ENCODE results near the gene SSX2IP.

SSX2IP gene

GRCh38 chr1:84711121-84711520 lies 20.9 kb upstream of the SSX2IP start:
- no peak for DNase-seq (ENCODE audit: low read depth in 2 of 3, low spot score in 2 of 3)

- DNase-seq (ENCODE audit: low read depth in 2 of 3, low spot score in 2 of 3) = no peak
Measured at GRCh38 chr1:84709131-84709530, 18.9 kb upstream of the SSX2IP start.

- DNase-seq (ENCODE audit: low read depth in 2 of 3, low spot score in 2 of 3) = no peak
Measured at GRCh38 chr1:84708031-84708430, 17.8 kb upstream of the SSX2IP start.

- no peak for DNase-seq (ENCODE audit: low read depth in 2 of 3, low spot score in 2 of 3)
Measured at GRCh38 chr1:84705513-84705912, 15.3 kb upstream of the SSX2IP start.

- no peak for DNase-seq (ENCODE audit: low read depth in 2 of 3, low spot score in 2 of 3)
Measured at GRCh38 chr1:84704872-84705417, 14.7 kb upstream of the SSX2IP start.

DNA sequence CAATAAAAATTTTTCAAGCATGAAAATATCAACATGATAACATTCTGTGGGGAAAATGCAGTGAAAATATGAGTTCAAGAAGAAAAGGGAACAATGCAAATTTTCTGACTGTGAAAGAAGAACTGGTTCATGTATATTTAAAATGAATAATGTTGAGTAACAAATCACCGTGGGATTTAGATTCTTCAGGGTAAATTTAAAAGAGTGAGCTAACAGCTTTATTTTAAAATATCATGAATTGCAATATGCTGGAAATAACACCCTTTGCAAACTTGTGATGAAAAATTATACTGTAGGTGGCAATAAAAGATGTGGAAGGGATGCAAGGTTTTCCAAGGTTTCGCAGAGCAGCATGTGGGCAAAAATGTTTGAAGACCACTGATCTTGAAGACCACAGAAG lies 13.2 kb upstream of the SSX2IP start:
- DNase-seq (ENCODE audit: low read depth in 2 of 3, low spot score in 2 of 3) = no peak

DNA sequence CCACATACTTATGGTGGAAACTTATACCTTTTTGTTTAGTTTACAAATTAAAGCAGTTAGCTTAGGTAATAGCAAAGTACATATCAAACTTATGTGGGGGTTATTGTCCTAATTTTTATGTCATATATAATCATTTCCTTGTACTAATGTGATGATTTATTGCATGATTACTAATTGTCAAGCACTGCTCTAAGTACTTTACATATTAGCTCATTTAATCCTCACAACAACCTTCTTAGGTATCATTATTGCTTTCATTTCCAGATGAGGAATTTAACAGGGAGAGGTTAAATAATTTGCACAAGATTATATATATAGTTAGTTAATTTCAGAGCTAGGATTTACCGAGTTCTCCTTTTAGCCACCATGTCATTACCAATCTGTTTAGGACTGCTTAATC lies 11.9 kb upstream of the SSX2IP start:
- DNase-seq (ENCODE audit: low read depth in 2 of 3, low spot score in 2 of 3) = no peak

GRCh38 chr1:84701376-84701775 lies 11.1 kb upstream of the SSX2IP start:
- no peak for DNase-seq (ENCODE audit: low read depth in 2 of 3, low spot score in 2 of 3)

DNA sequence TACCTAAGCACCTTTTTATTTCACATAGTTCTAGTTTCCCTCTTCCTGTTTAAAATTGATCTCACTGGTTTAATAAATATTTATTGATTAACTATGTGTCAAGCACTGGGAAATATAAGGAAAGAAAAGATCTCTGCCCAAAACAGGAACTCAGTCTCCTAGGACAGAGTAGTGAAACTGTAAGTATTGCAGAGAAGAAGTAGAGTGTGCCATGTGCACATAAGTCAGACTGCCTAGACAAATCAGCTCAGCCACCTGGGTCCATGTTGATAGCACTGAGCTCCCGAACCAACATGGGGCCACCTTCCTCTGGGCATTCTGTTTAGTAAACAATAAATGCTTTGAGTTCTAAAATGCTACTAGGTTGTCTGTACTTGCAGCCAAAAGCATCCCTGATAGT lies 9.8 kb upstream of the SSX2IP start:
- no peak for DNase-seq (ENCODE audit: low read depth in 2 of 3, low spot score in 2 of 3)

- DNase-seq (ENCODE audit: low read depth in 2 of 3, low spot score in 2 of 3) = no peak
Measured at GRCh38 chr1:84698151-84699110, 8.2 kb upstream of the SSX2IP start.

DNA sequence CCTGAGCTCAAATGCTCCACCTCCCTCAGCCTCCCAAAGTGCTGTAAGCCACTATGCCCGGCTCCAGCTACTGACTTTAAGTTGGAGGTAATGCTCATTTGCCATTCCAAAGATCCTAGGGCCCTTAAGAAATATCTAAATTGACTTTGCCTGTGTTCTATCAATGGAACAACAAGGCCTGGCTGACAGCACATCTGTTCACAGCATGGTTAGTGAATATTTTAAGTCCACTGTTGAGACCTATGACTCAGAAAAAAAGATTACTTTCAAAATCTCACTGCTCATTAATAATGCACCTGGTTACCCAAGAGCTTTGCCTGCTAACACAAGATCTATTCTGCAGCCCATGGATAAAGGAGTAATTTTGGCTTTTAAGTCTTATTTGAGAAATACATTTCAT lies 3.5 kb upstream of the SSX2IP start:
- no peak for DNase-seq (ENCODE audit: low read depth in 2 of 3, low spot score in 2 of 3)

DNA sequence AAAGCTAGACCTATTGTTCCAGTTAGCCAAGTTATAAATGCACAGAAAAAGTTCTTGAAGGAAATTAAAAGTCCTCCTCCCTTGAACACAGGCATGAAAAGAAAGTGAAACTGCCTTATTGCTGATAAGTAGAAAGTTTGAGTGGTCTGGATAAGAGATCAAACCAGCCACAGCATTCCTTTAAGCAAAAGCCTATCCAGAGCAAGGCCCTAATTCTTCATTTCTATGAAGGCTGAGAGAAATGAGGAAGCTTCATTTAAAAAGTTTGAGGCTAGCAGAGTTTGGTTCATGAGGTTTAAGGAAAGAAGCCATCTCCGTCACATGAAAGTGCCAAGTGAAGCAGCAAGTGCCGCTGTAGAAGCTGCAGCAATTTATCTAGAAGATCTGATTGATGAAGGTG lies 2.7 kb upstream of the SSX2IP start:
- no peak for DNase-seq (ENCODE audit: low read depth in 2 of 3, low spot score in 2 of 3)

DNA sequence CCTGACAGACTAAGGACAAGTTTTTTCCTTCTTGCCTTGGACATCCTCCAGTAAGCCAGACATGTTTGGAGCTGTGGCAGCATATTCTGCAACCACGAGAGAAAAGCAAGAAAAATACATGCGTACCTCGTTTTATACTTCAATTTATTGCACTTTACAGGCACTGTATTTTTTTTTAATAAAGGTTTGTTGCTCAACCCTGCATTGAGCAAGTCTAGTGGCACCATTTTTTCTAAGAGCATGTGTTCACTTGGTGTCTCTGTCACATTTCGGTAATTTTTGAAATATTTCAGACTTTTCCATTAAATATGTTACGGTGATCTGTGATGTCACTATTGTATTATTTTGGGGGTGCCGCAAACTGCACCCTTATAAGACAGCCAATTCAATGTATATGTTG lies 2.1 kb upstream of the SSX2IP start:
- no peak for DNase-seq (ENCODE audit: low read depth in 2 of 3, low spot score in 2 of 3)

DNA sequence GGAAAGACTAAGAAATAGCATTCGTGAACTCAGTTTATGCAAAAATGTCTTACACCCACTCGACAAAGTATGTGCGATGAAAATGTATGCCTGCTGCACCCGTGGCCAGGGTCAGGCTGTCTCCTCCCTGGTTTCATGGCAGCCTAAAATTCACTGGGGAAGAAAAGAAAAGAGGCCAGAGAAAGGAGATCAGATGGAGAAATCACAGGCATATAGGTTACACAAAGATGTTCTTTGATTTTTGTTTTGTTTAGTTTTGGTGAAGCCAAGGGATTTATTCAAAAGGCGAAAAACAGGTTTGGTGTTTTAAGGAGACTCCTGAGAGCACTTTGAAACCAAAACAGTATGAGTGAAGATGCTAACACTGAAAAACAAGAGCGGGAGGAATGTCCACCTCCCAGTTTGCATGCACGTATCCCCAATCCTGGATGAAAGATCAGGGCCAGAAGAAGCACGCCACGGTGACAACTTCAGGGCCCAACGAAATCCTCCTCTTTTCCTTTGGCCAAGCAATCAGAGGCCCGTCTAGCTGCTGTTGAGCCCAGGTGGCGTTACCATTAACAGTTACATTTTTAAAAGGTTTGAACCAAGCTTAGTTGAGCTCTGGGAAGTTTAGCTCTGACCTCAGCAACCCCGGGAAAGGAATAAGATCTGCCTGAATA lies 992 bp upstream of the SSX2IP start:
- DNase-seq (ENCODE audit: low read depth in 2 of 3, low spot score in 2 of 3) = no peak

DNA sequence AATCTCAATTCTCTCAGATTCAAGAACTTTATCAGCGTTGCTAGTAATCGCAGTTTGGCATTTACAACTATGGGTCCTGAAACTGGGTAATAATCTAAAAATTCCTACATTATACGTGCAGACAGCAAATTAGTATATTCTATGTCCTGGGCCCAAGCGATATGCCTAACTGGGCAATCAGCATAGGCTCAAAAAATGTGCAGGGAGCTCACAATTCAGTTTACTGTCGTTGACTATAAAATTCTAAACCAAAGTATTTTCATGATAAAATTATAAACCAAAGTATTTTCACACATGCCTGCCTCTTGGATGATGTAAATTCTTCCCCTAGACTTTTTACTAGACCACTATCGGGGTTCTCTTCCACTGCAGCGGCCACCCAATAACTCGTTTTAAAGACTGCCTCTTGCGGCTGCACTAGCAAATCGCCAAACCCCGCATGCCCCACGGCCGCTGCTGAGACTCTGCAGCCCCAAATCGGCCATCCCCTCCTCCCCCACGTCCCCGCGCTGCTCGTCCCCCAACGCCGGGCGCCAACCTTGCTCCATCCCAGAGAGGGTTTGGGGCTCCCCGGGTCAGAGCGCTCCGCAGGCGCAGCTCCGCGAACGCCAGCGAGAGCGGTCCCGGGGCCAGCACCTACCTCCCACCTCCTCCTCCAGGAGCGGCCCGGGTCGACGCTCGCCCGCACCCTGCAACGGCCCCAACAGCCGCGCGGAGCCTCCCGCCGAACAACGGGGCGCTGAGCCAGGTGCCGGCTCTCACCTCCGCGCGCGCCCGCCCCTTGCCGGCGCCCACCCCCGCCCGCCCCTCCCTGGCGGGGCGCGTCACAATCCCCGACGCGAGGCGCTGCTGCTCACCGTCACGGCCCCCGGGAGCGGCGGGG lies 506 bp downstream of the SSX2IP start:
- DNase-seq (ENCODE audit: low read depth in 2 of 3, low spot score in 2 of 3) = peak in 2 of 3 experiments; percentile 5 to 33

GRCh38 chr1:84688463-84689061 lies 1.7 kb downstream of the SSX2IP start:
- DNase-seq (ENCODE audit: low read depth in 2 of 3, low spot score in 2 of 3) = no peak

- no peak for DNase-seq (ENCODE audit: low read depth in 2 of 3, low spot score in 2 of 3)
Measured at GRCh38 chr1:84687714-84688462, 2.4 kb downstream of the SSX2IP start.

GRCh38 chr1:84686223-84686622 lies 4.0 kb downstream of the SSX2IP start:
- no peak for DNase-seq (ENCODE audit: low read depth in 2 of 3, low spot score in 2 of 3)

GRCh38 chr1:84683508-84683907 lies 6.8 kb downstream of the SSX2IP start:
- no peak for DNase-seq (ENCODE audit: low read depth in 2 of 3, low spot score in 2 of 3)

DNA sequence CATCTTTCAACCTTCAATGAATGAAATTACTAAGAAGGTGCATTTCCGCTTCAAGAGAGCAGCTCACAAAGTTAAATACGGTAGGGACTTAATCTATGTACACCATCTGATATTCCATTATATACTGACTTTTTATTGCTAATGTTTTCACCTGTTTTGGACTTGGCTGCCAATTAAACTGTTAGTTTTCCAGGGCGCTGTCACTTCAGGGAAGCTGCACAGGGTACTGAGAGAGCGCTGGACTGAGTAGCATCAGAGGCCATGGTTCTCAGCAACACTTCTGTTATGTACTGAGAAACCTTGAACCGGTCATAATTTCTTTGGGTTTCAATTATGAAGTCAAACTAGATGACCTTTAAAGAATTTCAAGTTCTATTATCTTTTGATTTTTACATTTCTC lies 8.2 kb downstream of the SSX2IP start:
- DNase-seq (ENCODE audit: low read depth in 2 of 3, low spot score in 2 of 3) = no peak

Data from activated CD8-positive, alpha-beta memory T cell treated with anti-CD3 and anti-CD28 coated beads for 48 hours (primary cell).